GM12873 (cell line): ENCODE data around the gene MKRN2OS.

ENCODE experiments used
- CTCF ChIP-seq: IDR thresholded peaks from 2 replicates; pipeline ENCODE4 v1.5.1; 2012; ENCODE audit warnings: low read depth, mild to moderate bottlenecking, moderate library complexity, low read length, control low read depth; ENCODE audit not compliant: insufficient read depth; ENCODE audit errors: missing control alignments

MKRN2OS gene

GRCh38 chr3:12577379-12577778, 32.1 kb upstream of the MKRN2OS start:
- TF ChIP-seq CTCF = no peak

- no peak for TF ChIP-seq CTCF
Measured at GRCh38 chr3:12574661-12575060, 29.4 kb upstream of the MKRN2OS start.

- TF ChIP-seq CTCF = no peak
Measured at GRCh38 chr3:12574131-12574530, 28.8 kb upstream of the MKRN2OS start.

GRCh38 chr3:12571986-12572385, 26.7 kb upstream of the MKRN2OS start:
- TF ChIP-seq CTCF = no peak

GRCh38 chr3:12569836-12570235, 24.5 kb upstream of the MKRN2OS start:
- TF ChIP-seq CTCF = no peak

- no peak for TF ChIP-seq CTCF
Measured at GRCh38 chr3:12568747-12569146, 23.4 kb upstream of the MKRN2OS start.

- TF ChIP-seq CTCF = no peak
Measured at GRCh38 chr3:12566976-12567375, 21.7 kb upstream of the MKRN2OS start.
